ENCODE measurements around the gene SP8.

The SP8 gene

GRCh38 chr7:20749906-20750305 lies 36.8 kb downstream of the SP8 start:
- TF ChIP-seq CTCF (IDR thresholded peaks at IDR 0.05; ENCODE audit: low read depth, low read length), result no peak
- TF ChIP-seq MAX (IDR thresholded peaks at IDR 0.05; ENCODE audit: low read depth, low read length), result no peak
- TF ChIP-seq MYC (IDR thresholded peaks at IDR 0.05; ENCODE audit: low read depth, low read length), result no peak
- no peak for DNase-seq (ENCODE audit: low read depth)
- no peak overlapping the region for H3K4me3 ChIP-seq (ENCODE audit: low read depth, low read length)

- no peak for DNase-seq (ENCODE audit: low read depth)
- TF ChIP-seq POLR2A (IDR thresholded peaks at IDR 0.05; ENCODE audit: extremely low read depth, insufficient read length) (no peak), MYC (IDR thresholded peaks at IDR 0.05; ENCODE audit: low read depth, low read length) (no peak), MAX (IDR thresholded peaks at IDR 0.05; ENCODE audit: low read depth, low read length) (no peak), CTCF (IDR thresholded peaks at IDR 0.05; ENCODE audit: low read depth, low read length) (no peak)
Observed at GRCh38 chr7:20748853-20749252, 37.8 kb downstream of the SP8 start.

GRCh38 chr7:20747001-20747400 lies 39.7 kb downstream of the SP8 start:
- no peak overlapping the region for H3K4me3 ChIP-seq (ENCODE audit: low read depth, low read length)
- TF ChIP-seq MYC (IDR thresholded peaks at IDR 0.05; ENCODE audit: low read depth, low read length) (no peak), POLR2A (IDR thresholded peaks at IDR 0.05; ENCODE audit: extremely low read depth, insufficient read length) (no peak), MAX (IDR thresholded peaks at IDR 0.05; ENCODE audit: low read depth, low read length) (no peak), CTCF (IDR thresholded peaks at IDR 0.05; ENCODE audit: low read depth, low read length) (no peak)
- DNase-seq (ENCODE audit: low read depth), result peak; percentile 32

More at GRCh38 chr7:20748853-20749252, 37.8 kb downstream of the SP8 start:
- no peak overlapping the region for H3K4me3 ChIP-seq (ENCODE audit: low read depth, low read length)

GRCh38 chr7:20745702-20746101 lies 41.0 kb downstream of the SP8 start:
- no peak overlapping the region for H3K4me3 ChIP-seq (ENCODE audit: low read depth, low read length)
- no peak for DNase-seq (ENCODE audit: low read depth)

GRCh38 chr7:20744954-20745446 lies 41.7 kb downstream of the SP8 start:
- TF ChIP-seq POLR2A (IDR thresholded peaks at IDR 0.05; ENCODE audit: extremely low read depth, insufficient read length) (no peak), MYC (IDR thresholded peaks at IDR 0.05; ENCODE audit: low read depth, low read length) (no peak), MAX (IDR thresholded peaks at IDR 0.05; ENCODE audit: low read depth, low read length) (no peak), CTCF (IDR thresholded peaks at IDR 0.05; ENCODE audit: low read depth, low read length) (peak; percentile 20)
- DNase-seq (ENCODE audit: low read depth), result peak; percentile 11
- no peak overlapping the region for H3K4me3 ChIP-seq (ENCODE audit: low read depth, low read length)

More at GRCh38 chr7:20745702-20746101, 41.0 kb downstream of the SP8 start:
- TF ChIP-seq MYC (IDR thresholded peaks at IDR 0.05; ENCODE audit: low read depth, low read length), result no peak
- no peak for TF ChIP-seq CTCF (IDR thresholded peaks at IDR 0.05; ENCODE audit: low read depth, low read length)
- TF ChIP-seq MAX (IDR thresholded peaks at IDR 0.05; ENCODE audit: low read depth, low read length), result no peak
- no peak for TF ChIP-seq POLR2A (IDR thresholded peaks at IDR 0.05; ENCODE audit: extremely low read depth, insufficient read length)

Data from NB4 (cell line).